WTC11 (cell line): ENCODE measurements around the gene PGAP2. TPM values are rescaled to one million over a fixed set of nuclear protein-coding genes. Genes with fewer than 3 reads are reported as not detected.
A peak's percentile ranks its signal among the peaks of the same experiment; 100 is the strongest.

ENCODE experiments used
- ATAC-seq: fragments of 200-7000 bp; cut with Tn5 transposase; 2 replicates; pipeline ENCODE4 v1.10.0; 2021; ENCODE audit warnings: mild to moderate bottlenecking, moderate library complexity
- CTCF ChIA-PET: fragments of 300-600 bp; sonication (Branson Sonifier 250); formaldehyde crosslinking; loops from one replicate; lab custom pipeline; 2021; ENCODE audit warnings: antibody characterized with exemption; lab: Charles Lee
- POLR2A ChIA-PET: fragments of 350-600 bp; sonication (Branson Sonifier 250); formaldehyde crosslinking; loops from one replicate; lab custom pipeline; 2021; ENCODE audit warnings: antibody characterized with exemption; lab: Charles Lee
- DNase-seq: peaks from one replicate; pipeline ENCODE4 v3.0.0; 2021; ENCODE audit warnings: low spot score
- H3K27ac Mint-ChIP-seq: 2 replicates; pipeline ENCODE4 v1.8.0; 2021; ENCODE audit warnings: mixed read lengths
- H3K27me3 Mint-ChIP-seq: 2 replicates; pipeline ENCODE4 v1.8.0; 2021; ENCODE audit warnings: low read depth, mild to moderate bottlenecking, moderate library complexity, mixed read lengths
- H3K36me3 Mint-ChIP-seq: 2 replicates; pipeline ENCODE4 v1.8.0; 2021; ENCODE audit warnings: mixed read lengths
- H3K4me1 Mint-ChIP-seq: 2 replicates; pipeline ENCODE4 v1.8.0; 2022; ENCODE audit warnings: mixed read lengths
- H3K4me3 Mint-ChIP-seq: 2 replicates; pipeline ENCODE4 v1.8.0; 2021; ENCODE audit warnings: mild to moderate bottlenecking, moderate library complexity, mixed read lengths
- H3K9me3 Mint-ChIP-seq: 2 replicates; pipeline ENCODE4 v1.8.0; 2021; ENCODE audit warnings: mixed read lengths
- CREM ChIP-seq: sonication (generic); formaldehyde crosslinking; IDR thresholded peaks from 2 replicates; pipeline ENCODE4 v1.8.1; 2022; ENCODE audit warnings: mild to moderate bottlenecking, missing genetic modification reagents, moderate library complexity
- FOXK1 ChIP-seq: sonication (generic); formaldehyde crosslinking; IDR thresholded peaks from 2 replicates; pipeline ENCODE4 v1.8.0; 2022; ENCODE audit warnings: mild to moderate bottlenecking, moderate library complexity, missing genetic modification reagents
- GABPB1 ChIP-seq: sonication (generic); formaldehyde crosslinking; IDR thresholded peaks from 2 replicates; pipeline ENCODE4 v1.8.1; 2023; ENCODE audit warnings: mild to moderate bottlenecking, missing genetic modification reagents
- KAT7 ChIP-seq: sonication (generic); formaldehyde crosslinking; IDR thresholded peaks from 2 replicates; pipeline ENCODE4 v1.8.1; 2023; ENCODE audit warnings: missing genetic modification reagents, mild to moderate bottlenecking, borderline replicate concordance
- NFYB ChIP-seq: sonication (generic); formaldehyde crosslinking; conservative IDR thresholded peaks from 2 replicates; pipeline ENCODE4 v1.8.0; 2022; ENCODE audit warnings: low read depth, missing genetic modification reagents
- OVOL2 ChIP-seq: fragments of 250-450 bp; sonication (Bioruptor Pico); IDR thresholded peaks from 2 replicates; pipeline ENCODE4 v1.9.0; 2021; ENCODE audit warnings: mild to moderate bottlenecking, borderline replicate concordance
- SP1 ChIP-seq: sonication (generic); formaldehyde crosslinking; conservative IDR thresholded peaks from 2 replicates; pipeline ENCODE4 v1.8.1; 2022; ENCODE audit warnings: missing genetic modification reagents
- TEAD1 ChIP-seq: sonication (generic); formaldehyde crosslinking; IDR thresholded peaks from 2 replicates; pipeline ENCODE4 v1.8.0; 2022; ENCODE audit warnings: mild to moderate bottlenecking, missing genetic modification reagents
- TP53 ChIP-seq: sonication (generic); formaldehyde crosslinking; IDR thresholded peaks from 2 replicates; pipeline ENCODE4 v1.8.1; 2023; ENCODE audit warnings: mild to moderate bottlenecking, missing genetic modification reagents
- ZNF219 ChIP-seq: sonication (generic); formaldehyde crosslinking; IDR thresholded peaks from 2 replicates; pipeline ENCODE4 v1.8.0; 2023; ENCODE audit warnings: missing genetic modification reagents, mild to moderate bottlenecking, borderline replicate concordance
- ZNF232 ChIP-seq: sonication (generic); formaldehyde crosslinking; IDR thresholded peaks from 2 replicates; pipeline ENCODE4 v1.8.0; 2022; ENCODE audit warnings: mild to moderate bottlenecking, missing genetic modification reagents
- ZNF416 ChIP-seq: fragments of 250-450 bp; sonication (Bioruptor Pico); IDR thresholded peaks from 2 replicates; pipeline ENCODE4 v1.9.0; 2021; ENCODE audit warnings: mild to moderate bottlenecking, inconsistent platforms
- total RNA-seq: library from RNA; stranded (reverse); gene quantifications from 3 replicates; pipeline ENCODE4 v1.2.3, GENCODE V29; 2021
- TF ChIP-seq, protein P1 (sequence below): sonication (generic); formaldehyde crosslinking; IDR thresholded peaks from 2 replicates; pipeline ENCODE4 v1.8.1; 2023; ENCODE audit warnings: mild to moderate bottlenecking, moderate library complexity, missing genetic modification reagents
- TF ChIP-seq, protein P2 (sequence below): sonication (generic); formaldehyde crosslinking; IDR thresholded peaks from 2 replicates; pipeline ENCODE4 v1.8.0; 2022; ENCODE audit warnings: mild to moderate bottlenecking, missing genetic modification reagents
- TF ChIP-seq, protein P3 (sequence below): fragments of 250-450 bp; sonication (Bioruptor Pico); IDR thresholded peaks from 2 replicates; pipeline ENCODE4 v1.9.0; 2021; ENCODE audit warnings: mild to moderate bottlenecking
- TF ChIP-seq, protein P4 (sequence below): sonication (generic); formaldehyde crosslinking; IDR thresholded peaks from 2 replicates; pipeline ENCODE4 v1.8.0; 2022; ENCODE audit warnings: mild to moderate bottlenecking, missing genetic modification reagents
- TF ChIP-seq, protein P5 (sequence below): sonication (generic); formaldehyde crosslinking; IDR thresholded peaks from 2 replicates; pipeline ENCODE4 v1.8.0; 2023; ENCODE audit warnings: mild to moderate bottlenecking, missing genetic modification reagents
- TF ChIP-seq, protein P6 (sequence below): fragments of 250-450 bp; sonication (Bioruptor Pico); IDR thresholded peaks from 2 replicates; pipeline ENCODE4 v1.9.0; 2021; ENCODE audit warnings: mild to moderate bottlenecking, borderline replicate concordance
- TF ChIP-seq, protein P7 (sequence below): sonication (generic); formaldehyde crosslinking; IDR thresholded peaks from 2 replicates; pipeline ENCODE4 v1.8.0; 2023; ENCODE audit warnings: missing genetic modification reagents
- TF ChIP-seq, protein P8 (sequence below): sonication (generic); formaldehyde crosslinking; IDR thresholded peaks from 2 replicates; pipeline ENCODE4 v1.8.0; 2022; ENCODE audit warnings: mild to moderate bottlenecking, missing genetic modification reagents
- TF ChIP-seq, protein P9 (sequence below): fragments of 200-600 bp; IDR thresholded peaks from 2 replicates; pipeline ENCODE4 v1.8.0; 2022; ENCODE audit warnings: antibody characterized with exemption

Gene PGAP2
- total RNA-seq, 1 experiment from 2014 or later: 43.0 TPM

DNA sequence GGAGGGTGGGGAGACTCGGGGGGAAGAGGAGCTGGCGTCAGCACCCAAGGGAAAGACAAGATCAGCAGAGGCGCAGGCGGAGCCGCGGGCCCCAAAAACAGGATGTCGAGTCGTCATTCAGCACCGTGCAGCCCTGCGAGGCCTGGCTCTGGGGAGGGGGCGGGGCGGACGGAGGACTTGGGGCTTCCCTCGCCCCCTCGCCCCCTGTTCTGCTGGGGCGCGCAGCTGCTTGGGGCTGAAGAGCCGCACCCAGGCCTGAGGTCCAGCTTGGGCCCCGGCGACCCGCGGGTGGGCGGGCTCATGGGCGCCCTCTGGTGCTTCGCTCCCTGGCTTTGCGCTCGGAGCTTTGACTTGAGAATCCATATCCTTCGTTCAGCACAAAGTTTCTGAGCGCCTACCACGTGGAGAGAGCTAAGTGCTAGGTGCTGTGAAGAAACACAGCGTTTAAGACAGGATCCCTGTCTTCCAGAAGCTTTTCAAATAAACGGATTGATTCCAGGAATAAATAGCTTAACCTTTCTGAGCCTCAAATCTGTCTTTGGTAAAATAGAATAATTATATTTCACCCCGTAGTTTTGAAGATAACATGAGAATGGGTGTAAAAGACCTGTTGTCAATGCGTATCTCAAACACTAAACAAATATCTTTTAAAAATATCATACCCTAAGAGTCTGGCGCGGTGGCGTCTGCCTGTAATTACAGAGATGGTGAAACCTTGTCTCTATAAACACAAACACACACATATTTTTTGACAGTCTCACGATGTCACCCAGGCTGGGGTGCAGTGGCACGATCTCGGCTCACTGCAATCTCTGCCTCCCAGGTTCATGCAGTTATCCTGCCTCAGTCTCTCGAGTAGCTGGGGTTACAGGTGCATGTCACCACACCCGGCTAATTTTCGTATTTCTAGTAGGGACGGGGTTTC lies 33.3 kb downstream of the PGAP2 start:
- no peaks in the 10 kb centered on the region for H3K36me3 Mint-ChIP-seq
- H3K4me1 Mint-ChIP-seq: peaks cover 36% of the 10 kb centered on the region
- peak overlapping the region; percentile 72 for H3K4me3 Mint-ChIP-seq
- DNase-seq: peak; percentile 84
- peak; percentile 66 for ATAC-seq
- CTCF ChIA-PET: interaction anchor here (0.7 to 7.2 kb wide), 23 partner anchors 9 to 247 kb away, joined by 3 to 165 read pairs (median 6); partner anchors contain the start of genes NUP98, PGAP2 and STIM1
- no peak overlapping the region for H3K27ac Mint-ChIP-seq
- peaks cover 9% of the 10 kb centered on the region for H3K27me3 Mint-ChIP-seq
- POLR2A ChIA-PET: interaction anchor here (0.6 to 2.5 kb wide), 6 partner anchors 8 to 130 kb away, joined by 3 to 17 read pairs (median 4); partner anchors contain the start of gene STIM1
- H3K9me3 Mint-ChIP-seq: no peaks in the 10 kb centered on the region
- TF ChIP-seq, protein P1, sequence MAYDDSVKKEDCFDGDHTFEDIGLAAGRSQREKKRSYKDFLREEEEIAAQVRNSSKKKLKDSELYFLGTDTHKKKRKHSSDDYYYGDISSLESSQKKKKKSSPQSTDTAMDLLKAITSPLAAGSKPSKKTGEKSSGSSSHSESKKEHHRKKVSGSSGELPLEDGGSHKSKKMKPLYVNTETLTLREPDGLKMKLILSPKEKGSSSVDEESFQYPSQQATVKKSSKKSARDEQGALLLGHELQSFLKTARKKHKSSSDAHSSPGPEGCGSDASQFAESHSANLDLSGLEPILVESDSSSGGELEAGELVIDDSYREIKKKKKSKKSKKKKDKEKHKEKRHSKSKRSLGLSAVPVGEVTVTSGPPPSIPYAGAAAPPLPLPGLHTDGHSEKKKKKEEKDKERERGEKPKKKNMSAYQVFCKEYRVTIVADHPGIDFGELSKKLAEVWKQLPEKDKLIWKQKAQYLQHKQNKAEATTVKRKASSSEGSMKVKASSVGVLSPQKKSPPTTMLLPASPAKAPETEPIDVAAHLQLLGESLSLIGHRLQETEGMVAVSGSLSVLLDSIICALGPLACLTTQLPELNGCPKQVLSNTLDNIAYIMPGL (CRISPR knock-in tag): 0 out of 2 replicates have a peak, but pooled peaks have one; percentile 45
- TF ChIP-seq, protein P2, sequence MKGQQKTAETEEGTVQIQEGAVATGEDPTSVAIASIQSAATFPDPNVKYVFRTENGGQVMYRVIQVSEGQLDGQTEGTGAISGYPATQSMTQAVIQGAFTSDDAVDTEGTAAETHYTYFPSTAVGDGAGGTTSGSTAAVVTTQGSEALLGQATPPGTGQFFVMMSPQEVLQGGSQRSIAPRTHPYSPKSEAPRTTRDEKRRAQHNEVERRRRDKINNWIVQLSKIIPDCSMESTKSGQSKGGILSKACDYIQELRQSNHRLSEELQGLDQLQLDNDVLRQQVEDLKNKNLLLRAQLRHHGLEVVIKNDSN (CRISPR knock-in tag): no peak; the same call in 1 of the 2 replicates
- no peak for TF ChIP-seq ZNF416 (CRISPR knock-in tag)
- TF ChIP-seq, protein P3, sequence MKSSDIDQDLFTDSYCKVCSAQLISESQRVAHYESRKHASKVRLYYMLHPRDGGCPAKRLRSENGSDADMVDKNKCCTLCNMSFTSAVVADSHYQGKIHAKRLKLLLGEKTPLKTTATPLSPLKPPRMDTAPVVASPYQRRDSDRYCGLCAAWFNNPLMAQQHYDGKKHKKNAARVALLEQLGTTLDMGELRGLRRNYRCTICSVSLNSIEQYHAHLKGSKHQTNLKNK (CRISPR knock-in tag): no peak
- no peak for TF ChIP-seq TP53
- TF ChIP-seq NFYB: no peak
- peak; percentile 7; the same call in 1 of the 2 replicates for TF ChIP-seq TEAD1 (CRISPR knock-in tag)
- no peak for TF ChIP-seq ZNF232 (CRISPR knock-in tag)
- TF ChIP-seq, protein P4, sequence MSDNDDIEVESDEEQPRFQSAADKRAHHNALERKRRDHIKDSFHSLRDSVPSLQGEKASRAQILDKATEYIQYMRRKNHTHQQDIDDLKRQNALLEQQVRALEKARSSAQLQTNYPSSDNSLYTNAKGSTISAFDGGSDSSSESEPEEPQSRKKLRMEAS (CRISPR knock-in tag): peak; percentile 94
- TF ChIP-seq GABPB1 (CRISPR knock-in tag): no peak; the same call in 1 of the 2 replicates
- TF ChIP-seq, protein P5, sequence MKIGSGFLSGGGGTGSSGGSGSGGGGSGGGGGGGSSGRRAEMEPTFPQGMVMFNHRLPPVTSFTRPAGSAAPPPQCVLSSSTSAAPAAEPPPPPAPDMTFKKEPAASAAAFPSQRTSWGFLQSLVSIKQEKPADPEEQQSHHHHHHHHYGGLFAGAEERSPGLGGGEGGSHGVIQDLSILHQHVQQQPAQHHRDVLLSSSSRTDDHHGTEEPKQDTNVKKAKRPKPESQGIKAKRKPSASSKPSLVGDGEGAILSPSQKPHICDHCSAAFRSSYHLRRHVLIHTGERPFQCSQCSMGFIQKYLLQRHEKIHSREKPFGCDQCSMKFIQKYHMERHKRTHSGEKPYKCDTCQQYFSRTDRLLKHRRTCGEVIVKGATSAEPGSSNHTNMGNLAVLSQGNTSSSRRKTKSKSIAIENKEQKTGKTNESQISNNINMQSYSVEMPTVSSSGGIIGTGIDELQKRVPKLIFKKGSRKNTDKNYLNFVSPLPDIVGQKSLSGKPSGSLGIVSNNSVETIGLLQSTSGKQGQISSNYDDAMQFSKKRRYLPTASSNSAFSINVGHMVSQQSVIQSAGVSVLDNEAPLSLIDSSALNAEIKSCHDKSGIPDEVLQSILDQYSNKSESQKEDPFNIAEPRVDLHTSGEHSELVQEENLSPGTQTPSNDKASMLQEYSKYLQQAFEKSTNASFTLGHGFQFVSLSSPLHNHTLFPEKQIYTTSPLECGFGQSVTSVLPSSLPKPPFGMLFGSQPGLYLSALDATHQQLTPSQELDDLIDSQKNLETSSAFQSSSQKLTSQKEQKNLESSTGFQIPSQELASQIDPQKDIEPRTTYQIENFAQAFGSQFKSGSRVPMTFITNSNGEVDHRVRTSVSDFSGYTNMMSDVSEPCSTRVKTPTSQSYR (CRISPR knock-in tag): peak; percentile 69; the same call in 1 of the 2 replicates
- TF ChIP-seq, protein P6, sequence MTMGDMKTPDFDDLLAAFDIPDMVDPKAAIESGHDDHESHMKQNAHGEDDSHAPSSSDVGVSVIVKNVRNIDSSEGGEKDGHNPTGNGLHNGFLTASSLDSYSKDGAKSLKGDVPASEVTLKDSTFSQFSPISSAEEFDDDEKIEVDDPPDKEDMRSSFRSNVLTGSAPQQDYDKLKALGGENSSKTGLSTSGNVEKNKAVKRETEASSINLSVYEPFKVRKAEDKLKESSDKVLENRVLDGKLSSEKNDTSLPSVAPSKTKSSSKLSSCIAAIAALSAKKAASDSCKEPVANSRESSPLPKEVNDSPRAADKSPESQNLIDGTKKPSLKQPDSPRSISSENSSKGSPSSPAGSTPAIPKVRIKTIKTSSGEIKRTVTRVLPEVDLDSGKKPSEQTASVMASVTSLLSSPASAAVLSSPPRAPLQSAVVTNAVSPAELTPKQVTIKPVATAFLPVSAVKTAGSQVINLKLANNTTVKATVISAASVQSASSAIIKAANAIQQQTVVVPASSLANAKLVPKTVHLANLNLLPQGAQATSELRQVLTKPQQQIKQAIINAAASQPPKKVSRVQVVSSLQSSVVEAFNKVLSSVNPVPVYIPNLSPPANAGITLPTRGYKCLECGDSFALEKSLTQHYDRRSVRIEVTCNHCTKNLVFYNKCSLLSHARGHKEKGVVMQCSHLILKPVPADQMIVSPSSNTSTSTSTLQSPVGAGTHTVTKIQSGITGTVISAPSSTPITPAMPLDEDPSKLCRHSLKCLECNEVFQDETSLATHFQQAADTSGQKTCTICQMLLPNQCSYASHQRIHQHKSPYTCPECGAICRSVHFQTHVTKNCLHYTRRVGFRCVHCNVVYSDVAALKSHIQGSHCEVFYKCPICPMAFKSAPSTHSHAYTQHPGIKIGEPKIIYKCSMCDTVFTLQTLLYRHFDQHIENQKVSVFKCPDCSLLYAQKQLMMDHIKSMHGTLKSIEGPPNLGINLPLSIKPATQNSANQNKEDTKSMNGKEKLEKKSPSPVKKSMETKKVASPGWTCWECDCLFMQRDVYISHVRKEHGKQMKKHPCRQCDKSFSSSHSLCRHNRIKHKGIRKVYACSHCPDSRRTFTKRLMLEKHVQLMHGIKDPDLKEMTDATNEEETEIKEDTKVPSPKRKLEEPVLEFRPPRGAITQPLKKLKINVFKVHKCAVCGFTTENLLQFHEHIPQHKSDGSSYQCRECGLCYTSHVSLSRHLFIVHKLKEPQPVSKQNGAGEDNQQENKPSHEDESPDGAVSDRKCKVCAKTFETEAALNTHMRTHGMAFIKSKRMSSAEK (CRISPR knock-in tag): no peak
- no peak for TF ChIP-seq KAT7 (CRISPR knock-in tag)
- TF ChIP-seq, protein P7, sequence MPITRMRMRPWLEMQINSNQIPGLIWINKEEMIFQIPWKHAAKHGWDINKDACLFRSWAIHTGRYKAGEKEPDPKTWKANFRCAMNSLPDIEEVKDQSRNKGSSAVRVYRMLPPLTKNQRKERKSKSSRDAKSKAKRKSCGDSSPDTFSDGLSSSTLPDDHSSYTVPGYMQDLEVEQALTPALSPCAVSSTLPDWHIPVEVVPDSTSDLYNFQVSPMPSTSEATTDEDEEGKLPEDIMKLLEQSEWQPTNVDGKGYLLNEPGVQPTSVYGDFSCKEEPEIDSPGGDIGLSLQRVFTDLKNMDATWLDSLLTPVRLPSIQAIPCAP (CRISPR knock-in tag): no peak
- no peak for TF ChIP-seq OVOL2 (CRISPR knock-in tag)
- TF ChIP-seq, protein P8, sequence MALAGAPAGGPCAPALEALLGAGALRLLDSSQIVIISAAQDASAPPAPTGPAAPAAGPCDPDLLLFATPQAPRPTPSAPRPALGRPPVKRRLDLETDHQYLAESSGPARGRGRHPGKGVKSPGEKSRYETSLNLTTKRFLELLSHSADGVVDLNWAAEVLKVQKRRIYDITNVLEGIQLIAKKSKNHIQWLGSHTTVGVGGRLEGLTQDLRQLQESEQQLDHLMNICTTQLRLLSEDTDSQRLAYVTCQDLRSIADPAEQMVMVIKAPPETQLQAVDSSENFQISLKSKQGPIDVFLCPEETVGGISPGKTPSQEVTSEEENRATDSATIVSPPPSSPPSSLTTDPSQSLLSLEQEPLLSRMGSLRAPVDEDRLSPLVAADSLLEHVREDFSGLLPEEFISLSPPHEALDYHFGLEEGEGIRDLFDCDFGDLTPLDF: no peak
- TF ChIP-seq SP1 (CRISPR knock-in tag): peak; percentile 38
- 0 out of 2 replicates have a peak, but pooled peaks have one; percentile 35 for TF ChIP-seq FOXK1 (CRISPR knock-in tag)
- TF ChIP-seq CREM (CRISPR knock-in tag): no peak
- TF ChIP-seq, protein P9, sequence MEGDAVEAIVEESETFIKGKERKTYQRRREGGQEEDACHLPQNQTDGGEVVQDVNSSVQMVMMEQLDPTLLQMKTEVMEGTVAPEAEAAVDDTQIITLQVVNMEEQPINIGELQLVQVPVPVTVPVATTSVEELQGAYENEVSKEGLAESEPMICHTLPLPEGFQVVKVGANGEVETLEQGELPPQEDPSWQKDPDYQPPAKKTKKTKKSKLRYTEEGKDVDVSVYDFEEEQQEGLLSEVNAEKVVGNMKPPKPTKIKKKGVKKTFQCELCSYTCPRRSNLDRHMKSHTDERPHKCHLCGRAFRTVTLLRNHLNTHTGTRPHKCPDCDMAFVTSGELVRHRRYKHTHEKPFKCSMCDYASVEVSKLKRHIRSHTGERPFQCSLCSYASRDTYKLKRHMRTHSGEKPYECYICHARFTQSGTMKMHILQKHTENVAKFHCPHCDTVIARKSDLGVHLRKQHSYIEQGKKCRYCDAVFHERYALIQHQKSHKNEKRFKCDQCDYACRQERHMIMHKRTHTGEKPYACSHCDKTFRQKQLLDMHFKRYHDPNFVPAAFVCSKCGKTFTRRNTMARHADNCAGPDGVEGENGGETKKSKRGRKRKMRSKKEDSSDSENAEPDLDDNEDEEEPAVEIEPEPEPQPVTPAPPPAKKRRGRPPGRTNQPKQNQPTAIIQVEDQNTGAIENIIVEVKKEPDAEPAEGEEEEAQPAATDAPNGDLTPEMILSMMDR: peak; percentile 58
- 0 out of 2 replicates have a peak, but pooled peaks have one; percentile 21 for TF ChIP-seq ZNF219
